HFFc6 (cell line): ENCODE data around the gene KIAA1143. TPM values are rescaled to one million over a fixed set of nuclear protein-coding genes. Genes with fewer than 3 reads are reported as not detected.

ENCODE experiments used
- DNase-seq: peaks from one replicate; pipeline ENCODE4 v3.0.0-alpha.2; 2018
- H3K27ac Mint-ChIP-seq: 2 replicates; pipeline ENCODE4 v1.8.0; 2020; ENCODE audit warnings: mild to moderate bottlenecking, mixed read lengths
- H3K27me3 Mint-ChIP-seq: 2 replicates; pipeline ENCODE4 v1.8.0; 2021; ENCODE audit warnings: mild to moderate bottlenecking, moderate library complexity, mixed read lengths; ENCODE audit not compliant: insufficient read depth
- H3K36me3 Mint-ChIP-seq: 2 replicates; pipeline ENCODE4 v1.8.0; 2021; ENCODE audit warnings: low read depth, mixed read lengths
- H3K4me1 Mint-ChIP-seq: 2 replicates; pipeline ENCODE4 v1.8.0; 2020; ENCODE audit warnings: low read depth, mixed read lengths
- H3K4me3 Mint-ChIP-seq: 2 replicates; pipeline ENCODE4 v1.8.0; 2020; ENCODE audit warnings: mild to moderate bottlenecking, moderate library complexity, mixed read lengths
- H3K9me3 Mint-ChIP-seq: 2 replicates; pipeline ENCODE4 v1.8.0; 2020; ENCODE audit warnings: mild to moderate bottlenecking, mixed read lengths
- total RNA-seq, 6 experiments: library from RNA; stranded (reverse); fragmentation: NEBNext Ultra II Directional; extraction: Animal tissue kit (Norgen Biotek cat#: 25700); gene quantifications; 2 replicates in 1 of 6; 3 replicates in 5 of 6; pipeline ENCODE4 v1.2.3, GENCODE V29; 2021
- TF ChIP-seq, protein P1 (sequence below): fragments of 200-600 bp; sonication (generic); IDR thresholded peaks from 2 replicates; pipeline ENCODE4 v1.5.0; 2021; ENCODE audit warnings: antibody characterized with exemption, mild to moderate bottlenecking

KIAA1143 gene
- total RNA-seq, 6 experiments from 2014 or later = 25.5 to 36.7 (median 30.1) TPM

DNA sequence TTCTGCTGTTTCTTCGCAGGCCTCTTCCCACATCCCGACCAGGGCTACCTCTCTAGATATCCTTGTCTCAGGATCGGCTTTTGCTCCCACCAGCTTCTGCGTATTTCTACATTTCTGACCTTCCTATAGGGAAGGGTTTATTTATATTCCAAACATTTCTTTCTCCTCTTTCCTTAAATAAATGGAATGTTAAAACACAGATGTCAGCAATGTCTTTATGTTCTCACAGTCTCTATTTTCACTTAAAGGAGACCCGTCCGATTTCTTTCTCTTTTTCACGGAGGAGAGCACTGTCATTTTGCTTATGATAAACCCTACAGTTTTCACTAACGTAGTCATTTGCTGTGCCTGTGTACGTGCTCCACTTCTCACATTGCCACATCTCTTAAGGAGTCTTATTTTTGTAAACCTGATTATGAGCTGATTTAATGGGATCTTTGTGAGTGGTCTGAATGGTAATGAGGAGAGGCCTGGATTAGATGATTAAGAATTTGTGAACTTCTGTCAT lies 805 bp upstream of the KIAA1143 start:
- Mint-ChIP-seq H3K9me3 (peaks cover 40% of the 10 kb centered on the region), H3K36me3 (peaks cover 53% of the 10 kb centered on the region), H3K27ac (peak overlapping the region; percentile 77), H3K27me3 (peaks cover 3% of the 10 kb centered on the region; the same call in 1 of the 2 replicates), H3K4me3 (peak overlapping the region; percentile 92), H3K4me1 (peaks cover 11% of the 10 kb centered on the region)
- peak; percentile 4 for DNase-seq
- TF ChIP-seq, protein P1, sequence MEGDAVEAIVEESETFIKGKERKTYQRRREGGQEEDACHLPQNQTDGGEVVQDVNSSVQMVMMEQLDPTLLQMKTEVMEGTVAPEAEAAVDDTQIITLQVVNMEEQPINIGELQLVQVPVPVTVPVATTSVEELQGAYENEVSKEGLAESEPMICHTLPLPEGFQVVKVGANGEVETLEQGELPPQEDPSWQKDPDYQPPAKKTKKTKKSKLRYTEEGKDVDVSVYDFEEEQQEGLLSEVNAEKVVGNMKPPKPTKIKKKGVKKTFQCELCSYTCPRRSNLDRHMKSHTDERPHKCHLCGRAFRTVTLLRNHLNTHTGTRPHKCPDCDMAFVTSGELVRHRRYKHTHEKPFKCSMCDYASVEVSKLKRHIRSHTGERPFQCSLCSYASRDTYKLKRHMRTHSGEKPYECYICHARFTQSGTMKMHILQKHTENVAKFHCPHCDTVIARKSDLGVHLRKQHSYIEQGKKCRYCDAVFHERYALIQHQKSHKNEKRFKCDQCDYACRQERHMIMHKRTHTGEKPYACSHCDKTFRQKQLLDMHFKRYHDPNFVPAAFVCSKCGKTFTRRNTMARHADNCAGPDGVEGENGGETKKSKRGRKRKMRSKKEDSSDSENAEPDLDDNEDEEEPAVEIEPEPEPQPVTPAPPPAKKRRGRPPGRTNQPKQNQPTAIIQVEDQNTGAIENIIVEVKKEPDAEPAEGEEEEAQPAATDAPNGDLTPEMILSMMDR = no peak

DNA sequence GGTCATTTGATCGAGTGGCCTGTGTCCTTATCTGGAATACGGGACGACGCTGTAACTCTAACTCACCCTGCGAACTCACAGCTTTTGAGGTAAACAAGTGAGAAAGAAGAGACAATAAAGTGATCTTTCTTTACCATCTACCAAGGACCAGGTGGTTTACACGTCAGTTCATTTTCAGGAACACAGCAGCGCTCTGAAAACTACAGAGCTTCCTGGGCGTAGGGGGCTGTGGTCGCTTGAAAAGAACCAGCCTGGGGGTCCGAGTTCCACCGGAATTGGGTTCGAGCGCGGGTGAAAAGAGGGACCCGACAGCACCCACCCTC lies 357 bp downstream of the KIAA1143 start:
- Mint-ChIP-seq H3K9me3 (peaks cover 42% of the 10 kb centered on the region), H3K27ac (peak overlapping the region; percentile 77), H3K36me3 (peaks cover 56% of the 10 kb centered on the region), H3K4me3 (peak overlapping the region; percentile 92), H3K4me1 (peaks cover 11% of the 10 kb centered on the region), H3K27me3 (peaks cover 3% of the 10 kb centered on the region; the same call in 1 of the 2 replicates)
- no peak for DNase-seq
- TF ChIP-seq, protein P1 = no peak

DNA sequence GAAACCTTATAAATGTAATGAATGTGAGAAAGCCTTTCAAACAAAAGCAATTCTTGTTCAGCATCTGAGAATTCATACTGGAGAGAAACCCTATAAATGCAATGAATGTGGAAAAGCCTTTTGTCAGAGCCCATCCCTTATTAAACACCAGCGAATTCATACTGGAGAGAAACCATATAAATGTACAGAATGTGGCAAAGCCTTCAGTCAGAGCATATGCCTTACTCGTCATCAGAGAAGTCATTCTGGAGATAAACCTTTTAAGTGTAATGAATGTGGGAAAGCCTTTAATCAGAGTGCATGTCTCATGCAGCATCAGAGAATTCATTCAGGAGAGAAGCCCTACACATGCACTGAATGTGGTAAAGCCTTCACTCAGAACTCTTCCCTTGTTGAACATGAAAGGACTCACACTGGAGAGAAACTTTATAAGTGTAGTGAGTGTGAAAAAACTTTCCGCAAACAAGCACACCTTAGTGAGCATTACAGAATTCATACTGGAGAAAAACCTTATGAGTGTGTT lies 26.7 kb downstream of the KIAA1143 start:
- H3K36me3 Mint-ChIP-seq = peaks cover 79% of the 10 kb centered on the region
- H3K4me3 Mint-ChIP-seq = no peak overlapping the region
- no peaks in the 10 kb centered on the region for H3K27me3 Mint-ChIP-seq
- DNase-seq = no peak
- TF ChIP-seq, protein P1 = no peak
- peaks cover 95% of the 10 kb centered on the region for H3K9me3 Mint-ChIP-seq
- no peak overlapping the region for H3K27ac Mint-ChIP-seq
- peaks cover under 1% of the 10 kb centered on the region; the same call in 1 of the 2 replicates for H3K4me1 Mint-ChIP-seq

DNA sequence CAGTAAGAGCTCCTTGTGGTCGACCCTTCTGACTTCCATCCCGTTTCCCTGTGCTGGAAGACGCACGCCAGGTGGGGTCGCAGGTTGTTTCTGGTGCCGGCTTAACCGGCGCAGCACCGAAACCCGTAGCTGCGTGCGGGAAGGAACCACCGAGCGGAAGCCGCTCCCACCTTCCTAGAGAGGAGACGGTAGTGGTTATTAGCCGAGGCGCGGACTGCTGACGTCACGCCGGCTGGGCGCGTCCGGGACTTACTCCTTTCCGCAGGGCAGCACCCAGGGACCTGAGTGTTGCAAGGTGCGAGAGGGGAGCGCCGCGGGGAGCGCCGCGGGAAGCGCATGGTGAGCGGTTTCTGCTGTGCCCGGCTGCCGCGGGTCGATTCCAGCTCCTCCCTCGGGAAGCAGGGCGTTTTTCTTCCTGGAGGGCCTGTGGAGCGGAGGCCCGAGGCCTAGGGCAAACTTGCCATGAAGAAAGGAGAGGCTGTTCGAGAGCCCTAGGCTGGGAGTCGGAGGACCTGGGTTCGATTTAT lies 32.0 kb downstream of the KIAA1143 start, which contains the start of gene ZNF501:
Gene ZNF501, plus strand, starts transcription at position 252 of the 527 bp plus-strand sequence. CDS start 4,787 bp downstream, outside the sequence.
- TF ChIP-seq, protein P1 = no peak
- H3K36me3 Mint-ChIP-seq = peaks cover 79% of the 10 kb centered on the region

DNA sequence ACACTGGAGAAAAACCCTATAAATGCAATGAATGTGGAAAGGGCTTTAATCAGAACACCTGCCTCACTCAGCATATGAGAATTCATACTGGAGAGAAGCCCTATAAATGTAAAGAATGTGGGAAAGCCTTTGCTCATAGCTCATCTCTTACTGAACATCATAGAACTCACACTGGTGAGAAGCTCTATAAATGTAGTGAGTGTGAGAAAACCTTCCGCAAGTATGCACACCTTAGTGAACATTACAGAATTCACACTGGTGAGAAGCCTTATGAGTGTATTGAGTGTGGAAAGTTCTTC lies 39.4 kb downstream of the KIAA1143 start:
- peaks cover 63% of the 10 kb centered on the region for H3K36me3 Mint-ChIP-seq

More for the DNA sequence above, 32.0 kb downstream of the KIAA1143 start, which contains the start of gene ZNF501:
- Mint-ChIP-seq H3K9me3 (peaks cover 93% of the 10 kb centered on the region), H3K4me1 (peaks cover 8% of the 10 kb centered on the region; the same call in 1 of the 2 replicates), H3K27ac (peak within 1 kb of the TSS; percentile 61; the same call in 1 of the 2 replicates), H3K4me3 (peak within 1 kb of the TSS; percentile 89), H3K27me3 (no peaks in the 10 kb centered on the region)
- DNase-seq = peak; percentile 69

More for the DNA sequence above, 39.4 kb downstream of the KIAA1143 start:
- DNase-seq = no peak
- Mint-ChIP-seq H3K9me3 (peaks cover 88% of the 10 kb centered on the region), H3K27ac (no peak overlapping the region), H3K4me1 (no peaks in the 10 kb centered on the region), H3K27me3 (no peaks in the 10 kb centered on the region), H3K4me3 (no peak overlapping the region)
- TF ChIP-seq, protein P1 = no peak
